K562 (cell line): ENCODE measurements around the gene ISG20.

Experiments
- CTCF ChIP-seq, 3 experiments: IDR thresholded peaks in 2 of 3; conservative IDR thresholded peaks in 1 of 3; 2 replicates each; pipeline ENCODE4 v1.5.1; 2011 to 2012; ENCODE audit warnings: low read length in 3 of 3, mild to moderate bottlenecking in 3 of 3, control low read depth in 2 of 3, improper control_type of control experiment in 1 of 3, inconsistent platforms in 1 of 3, low read depth in 1 of 3, mixed read lengths in 1 of 3, moderate library complexity in 1 of 3; ENCODE audit not compliant: insufficient read depth in 2 of 3
- EZH2 ChIP-seq: IDR thresholded peaks from 2 replicates; pipeline ENCODE4 v1.6.1; 2012; ENCODE audit warnings: low read depth, mild to moderate bottlenecking, inconsistent platforms, low read length, borderline replicate concordance
- POLR2A ChIP-seq: fragments of 450-650 bp; conservative IDR thresholded peaks from 2 replicates; pipeline ENCODE4 v1.6.1; 2016
- XRCC3 ChIP-seq: fragments of 450-650 bp; IDR thresholded peaks from 2 replicates; pipeline ENCODE4 v1.6.1; 2017; ENCODE audit warnings: mild to moderate bottlenecking, moderate library complexity

GRCh38 chr15:88696254-88696653 lies 57.4 kb downstream of the ISG20 start:
- TF ChIP-seq CTCF (IDR thresholded peaks at IDR 0.05 in 2 of 3, conservative IDR thresholded peaks at IDR 0.05 in 1 of 3; ENCODE audit: insufficient read depth in 2 of 3, low read depth in 1 of 3, low read length in 3 of 3) = no peak
- TF ChIP-seq XRCC3 = no peak
- no peak for TF ChIP-seq EZH2
- TF ChIP-seq POLR2A = no peak
